Spinal cord (tissue), 10 donors: Measurements from ENCODE around the gene ZNF385B. TPM values are rescaled to one million over a fixed set of nuclear protein-coding genes. Genes with fewer than 3 reads are reported as not detected.

Experiments used
- DNase-seq, 6 donors: peaks; one replicate each; pipeline versions ENCODE4 v3.0.0 to v3.0.0-alpha.2; 2013 to 2015; ENCODE audit warnings: low spot score in 6 of 6, low read depth in 4 of 6
- H3K27ac ChIP-seq: one replicate; pipeline ENCODE4 v1.5.1; 2013; ENCODE audit warnings: low read depth, low read length, control low read depth
- H3K27me3 ChIP-seq: one replicate; pipeline ENCODE4 v1.6.1; 2013; ENCODE audit warnings: low read length; ENCODE audit not compliant: control insufficient read depth, insufficient read depth
- H3K36me3 ChIP-seq: one replicate; pipeline ENCODE4 v1.6.1; 2013; ENCODE audit warnings: low read length; ENCODE audit not compliant: control insufficient read depth, insufficient read depth
- H3K4me1 ChIP-seq: one replicate; pipeline ENCODE4 v1.6.1; 2013; ENCODE audit warnings: low read length; ENCODE audit not compliant: control insufficient read depth, insufficient read depth
- H3K4me3 ChIP-seq: one replicate; pipeline ENCODE4 v1.5.1; 2013; ENCODE audit warnings: low read depth, low read length, control low read depth
- H3K9me3 ChIP-seq: one replicate; pipeline ENCODE4 v1.6.1; 2013; ENCODE audit warnings: low read length; ENCODE audit not compliant: control insufficient read depth, insufficient read depth
- WGBS: methylation state at CpG from one replicate; pipeline ENCODE4 v1.1.5; 2013; ENCODE audit warnings: missing lambda C conversion rate; ENCODE audit not compliant: insufficient coverage; 5-methylcytosine and 5-hydroxymethylcytosine counted together
- polyA plus RNA-seq, 2 donors: library from polyadenylated mRNA; unstranded; fragments of 120-200 nt; gene quantifications; one replicate each; pipeline ENCODE4 v1.2.1, GENCODE V29; 2013; ENCODE audit not compliant: insufficient read length in 2 of 2
- total RNA-seq, 2 donors: library from RNA; depleted of rRNA in 1 of 2; stranded (reverse); fragments of 120-200 nt in 1 of 2; fragments of >200 nt in 1 of 2; gene quantifications; one replicate each; pipeline versions ENCODE4 v1.2.3 to v1.2.4, GENCODE V29; 2013 to 2014
- donor health status: healthy.

The ZNF385B gene
- total and polyA plus RNA-seq, 4 donors = 4.4 to 8.6 (median 5.4) TPM

GRCh38 chr2:179545024-179545423 is 316.4 kb downstream of the ZNF385B start:
- 67% methylated on average over 2 of the region's 2 CpGs for WGBS
- no peaks in the 10 kb centered on the region for H3K9me3 ChIP-seq
- H3K27me3 ChIP-seq = no peaks in the 10 kb centered on the region
- H3K36me3 ChIP-seq = no peaks in the 10 kb centered on the region
- H3K4me3 ChIP-seq = no peak overlapping the region
- H3K4me1 ChIP-seq = no peaks in the 10 kb centered on the region
- H3K27ac ChIP-seq = no peak overlapping the region
- no peak for DNase-seq

GRCh38 chr2:179543361-179543901 is 318.0 kb downstream of the ZNF385B start:
- peak in 2 of 6 donors; percentile 18 to 58 for DNase-seq
- H3K4me3 ChIP-seq = no peak overlapping the region
- H3K36me3 ChIP-seq = no peaks in the 10 kb centered on the region
- H3K27ac ChIP-seq = no peak overlapping the region
- 67% methylated on average over 1 of the region's 3 CpGs for WGBS
- H3K9me3 ChIP-seq = no peaks in the 10 kb centered on the region
- H3K4me1 ChIP-seq = no peaks in the 10 kb centered on the region
- H3K27me3 ChIP-seq = no peaks in the 10 kb centered on the region

GRCh38 chr2:179541586-179541985 is 319.8 kb downstream of the ZNF385B start:
- no peaks in the 10 kb centered on the region for H3K4me1 ChIP-seq
- H3K27me3 ChIP-seq = no peaks in the 10 kb centered on the region
- DNase-seq = no peak
- H3K27ac ChIP-seq = no peak overlapping the region
- H3K4me3 ChIP-seq = no peak overlapping the region
- no peaks in the 10 kb centered on the region for H3K36me3 ChIP-seq
- no CpG with 5 or more reads among the region's 4 CpGs for whole genome bisulfite sequencing
- H3K9me3 ChIP-seq = no peaks in the 10 kb centered on the region

- H3K27me3 ChIP-seq = no peaks in the 10 kb centered on the region
- H3K9me3 ChIP-seq = no peaks in the 10 kb centered on the region
- H3K4me3 ChIP-seq = no peak overlapping the region
- no peaks in the 10 kb centered on the region for H3K36me3 ChIP-seq
- H3K4me1 ChIP-seq = no peaks in the 10 kb centered on the region
- DNase-seq = no peak
- H3K27ac ChIP-seq = no peak overlapping the region
- WGBS = 80% methylated on average over 1 of the region's 1 CpG
These were observed 322.3 kb downstream of the ZNF385B start for GRCh38 chr2:179539124-179539511.

- Histone ChIP-seq H3K27ac (no peak overlapping the region), H3K9me3 (no peaks in the 10 kb centered on the region), H3K36me3 (no peaks in the 10 kb centered on the region), H3K4me1 (no peaks in the 10 kb centered on the region), H3K27me3 (no peaks in the 10 kb centered on the region), H3K4me3 (no peak overlapping the region)
- no CpG with 5 or more reads among the region's 1 CpG for WGBS
- DNase-seq = peak in 1 of 6 donors; percentile 84
These were observed 322.8 kb downstream of the ZNF385B start for GRCh38 chr2:179538406-179539123.

GRCh38 chr2:179536185-179536584 is 325.2 kb downstream of the ZNF385B start:
- no peaks in the 10 kb centered on the region for H3K4me1 ChIP-seq
- no peaks in the 10 kb centered on the region for H3K9me3 ChIP-seq
- DNase-seq = no peak
- H3K4me3 ChIP-seq = no peak overlapping the region
- no peak overlapping the region for H3K27ac ChIP-seq
- no CpG with 5 or more reads among the region's 1 CpG for WGBS
- no peaks in the 10 kb centered on the region for H3K36me3 ChIP-seq
- no peaks in the 10 kb centered on the region for H3K27me3 ChIP-seq

- Histone ChIP-seq H3K27ac (no peak overlapping the region), H3K4me3 (no peak overlapping the region), H3K4me1 (no peaks in the 10 kb centered on the region), H3K36me3 (no peaks in the 10 kb centered on the region), H3K9me3 (no peaks in the 10 kb centered on the region), H3K27me3 (no peaks in the 10 kb centered on the region)
- WGBS = no CpG with 5 or more reads among the region's 1 CpG
- no peak for DNase-seq
These were observed 327.5 kb downstream of the ZNF385B start for GRCh38 chr2:179533875-179534274.

- 75% methylated on average over 1 of the region's 2 CpGs for WGBS
- Histone ChIP-seq H3K4me3 (no peak overlapping the region), H3K9me3 (no peaks in the 10 kb centered on the region), H3K27me3 (no peaks in the 10 kb centered on the region), H3K27ac (no peak overlapping the region), H3K4me1 (no peaks in the 10 kb centered on the region), H3K36me3 (no peaks in the 10 kb centered on the region)
- peak in 1 of 6 donors; percentile 55 for DNase-seq
These were observed 328.5 kb downstream of the ZNF385B start for GRCh38 chr2:179532863-179533278.

- DNase-seq = no peak
- H3K4me3 ChIP-seq = no peak overlapping the region
- H3K9me3 ChIP-seq = no peaks in the 10 kb centered on the region
- no CpG with 5 or more reads among the region's 2 CpGs for WGBS
- no peak overlapping the region for H3K27ac ChIP-seq
- H3K36me3 ChIP-seq = no peaks in the 10 kb centered on the region
- H3K4me1 ChIP-seq = no peaks in the 10 kb centered on the region
- no peaks in the 10 kb centered on the region for H3K27me3 ChIP-seq
These were observed 332.8 kb downstream of the ZNF385B start for GRCh38 chr2:179528576-179529069.

GRCh38 chr2:179525340-179525739 is 336.1 kb downstream of the ZNF385B start:
- H3K27ac ChIP-seq = no peak overlapping the region
- no peaks in the 10 kb centered on the region for H3K9me3 ChIP-seq
- H3K4me3 ChIP-seq = no peak overlapping the region
- no CpG with 5 or more reads among the region's 3 CpGs for WGBS
- H3K27me3 ChIP-seq = no peaks in the 10 kb centered on the region
- H3K36me3 ChIP-seq = no peaks in the 10 kb centered on the region
- H3K4me1 ChIP-seq = no peaks in the 10 kb centered on the region
- no peak for DNase-seq
